ENCODE measurements around the gene NXPH1.

NXPH1 gene

GRCh38 chr7:8511855-8512254, 78.4 kb downstream of the NXPH1 start:
- no peak for DNase-seq

- DNase-seq, result no peak
These were observed 81.5 kb downstream of the NXPH1 start for GRCh38 chr7:8514781-8515519.

- DNase-seq, result no peak
These were observed 82.3 kb downstream of the NXPH1 start for GRCh38 chr7:8515640-8516185.

- no peak for DNase-seq
These were observed 83.6 kb downstream of the NXPH1 start for GRCh38 chr7:8516976-8517375.

- DNase-seq, result no peak
These were observed 94.9 kb downstream of the NXPH1 start for GRCh38 chr7:8528311-8528710.

- DNase-seq, result no peak
These were observed 98.6 kb downstream of the NXPH1 start for GRCh38 chr7:8531991-8532515.

- no peak for DNase-seq
These were observed 103.0 kb downstream of the NXPH1 start for GRCh38 chr7:8536431-8536830.

- no peak for DNase-seq
These were observed 115.6 kb downstream of the NXPH1 start for GRCh38 chr7:8549046-8549445.

GRCh38 chr7:8560501-8560900, 127.1 kb downstream of the NXPH1 start:
- no peak for DNase-seq

GRCh38 chr7:8561449-8561848, 128.0 kb downstream of the NXPH1 start:
- DNase-seq, result no peak

- peak; percentile 36 for DNase-seq
These were observed 130.9 kb downstream of the NXPH1 start for GRCh38 chr7:8564281-8564680.

- DNase-seq, result no peak
These were observed 132.6 kb downstream of the NXPH1 start for GRCh38 chr7:8566016-8566415.

GRCh38 chr7:8567626-8568025, 134.2 kb downstream of the NXPH1 start:
- DNase-seq, result no peak

GRCh38 chr7:8579661-8580194, 146.3 kb downstream of the NXPH1 start:
- no peak for DNase-seq

- DNase-seq, result no peak
These were observed 148.4 kb downstream of the NXPH1 start for GRCh38 chr7:8581842-8582241.

GRCh38 chr7:8582728-8583127, 149.3 kb downstream of the NXPH1 start:
- DNase-seq, result no peak

GRCh38 chr7:8585591-8585990, 152.2 kb downstream of the NXPH1 start:
- DNase-seq, result no peak

GRCh38 chr7:8590225-8590624, 156.8 kb downstream of the NXPH1 start:
- DNase-seq, result no peak

- peak; percentile 57 for DNase-seq
These were observed 157.4 kb downstream of the NXPH1 start for GRCh38 chr7:8590791-8591190.

GRCh38 chr7:8591289-8591688, 157.9 kb downstream of the NXPH1 start:
- no peak for DNase-seq

GRCh38 chr7:8592167-8592566, 158.8 kb downstream of the NXPH1 start:
- DNase-seq, result no peak

- DNase-seq, result no peak
These were observed 160.7 kb downstream of the NXPH1 start for GRCh38 chr7:8594115-8594514.

- DNase-seq, result peak; percentile 91
These were observed 164.2 kb downstream of the NXPH1 start for GRCh38 chr7:8597565-8597964.

- no peak for DNase-seq
These were observed 167.7 kb downstream of the NXPH1 start for GRCh38 chr7:8601121-8601520.
